GM11168 (cell line): ENCODE data around the gene STX17.
"Not testable (repeated sequence)": the region's sequence is repeated elsewhere in the genome, so short reads cannot be mapped to it uniquely, and the experiment has no call there.

ENCODE experiments used
- in situ Hi-C: fragments of 300-500 bp; cut with MboI; formaldehyde crosslinking; loops from one replicate; pipeline ENCODE4 v1.12.0; 2022; ENCODE audit warnings: low sequenced_read_pairs; ENCODE audit not compliant: unreplicated experiment

The STX17 gene

DNA sequence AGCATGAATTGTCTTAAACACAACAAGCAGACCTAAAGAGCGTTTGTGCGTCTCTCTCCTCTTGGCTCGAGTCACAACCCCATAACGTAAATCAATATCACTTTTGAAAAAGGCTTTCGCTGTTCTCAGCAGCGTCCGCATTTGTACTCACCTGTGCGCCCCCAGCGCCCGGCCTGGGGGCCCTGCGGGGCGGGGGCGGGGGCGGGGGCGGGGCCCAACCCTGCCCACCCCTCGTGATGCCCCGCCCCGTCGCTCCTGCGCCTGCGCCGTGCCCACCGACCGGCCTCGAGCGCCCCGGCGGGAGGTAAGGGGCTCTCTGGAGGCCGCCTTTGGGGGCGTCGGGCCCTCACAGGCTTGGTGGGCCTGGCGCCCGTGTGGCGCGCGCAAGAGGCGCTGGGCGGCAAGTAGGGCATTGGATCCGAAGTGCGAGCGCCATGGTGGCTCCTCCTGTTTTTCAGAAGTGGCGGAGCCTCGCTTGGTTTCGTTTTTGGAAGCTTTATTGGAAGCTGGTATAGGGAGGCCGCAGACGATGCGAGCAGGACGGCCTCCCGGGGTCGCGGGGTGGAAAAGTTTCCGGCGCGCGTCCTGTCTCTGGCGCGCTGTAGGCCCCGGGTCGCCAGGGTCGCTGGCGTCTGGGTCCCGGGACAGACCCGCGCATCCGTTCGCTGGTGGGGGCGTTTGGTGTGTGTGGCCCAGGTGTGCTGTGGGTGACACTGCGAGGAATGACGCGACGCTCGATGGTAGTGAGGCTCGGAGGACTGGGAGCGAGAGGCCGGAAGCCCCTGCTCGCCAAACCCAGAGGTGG is at the start of gene STX17:
TSS of gene STX17 (plus strand) at position 252 of the 805 bp plus-strand sequence. CDS start 8,586 bp downstream, outside the sequence.
- in situ Hi-C loops: no loop called here

DNA sequence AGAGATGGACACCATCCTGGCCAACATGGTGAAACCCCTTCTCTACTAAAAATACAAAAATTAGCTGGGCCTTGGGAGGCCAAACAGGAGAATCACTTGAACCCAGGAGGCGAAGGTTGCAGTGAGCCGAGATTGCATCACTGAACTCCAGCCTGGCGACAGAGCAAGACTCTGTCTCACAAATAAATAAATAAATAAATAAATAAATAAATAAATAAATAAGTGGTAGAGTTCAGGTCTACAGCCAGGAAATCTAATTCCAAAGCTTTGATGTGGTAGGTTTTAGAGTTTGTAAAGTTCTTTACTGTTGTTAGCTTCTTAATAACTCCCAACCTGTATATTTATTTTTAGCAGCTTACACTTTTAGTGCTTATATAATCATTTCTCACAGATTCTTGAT is 48.9 kb upstream of the STX17 start:
- in situ Hi-C loops: not testable (repeated sequence)

DNA sequence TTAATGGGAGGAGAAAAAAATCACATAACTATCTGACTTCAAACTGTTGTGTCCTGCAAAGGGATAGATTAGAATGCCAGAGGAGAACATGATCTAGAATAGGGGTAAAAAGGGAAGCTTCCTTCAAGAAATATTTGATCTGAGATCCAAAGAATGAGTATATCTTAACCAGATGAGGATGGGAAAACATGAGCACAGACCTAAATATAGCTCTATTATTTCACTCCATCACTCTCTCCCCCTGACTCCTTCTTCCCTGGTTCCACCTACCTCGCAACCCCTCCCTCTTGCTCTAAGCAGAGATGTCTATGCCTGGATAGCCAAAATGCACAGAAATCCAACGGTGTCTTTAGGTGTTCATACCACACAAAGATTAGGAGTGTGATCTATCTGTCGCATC is 48.4 kb upstream of the STX17 start:
- in situ Hi-C loops: no loop called here

DNA sequence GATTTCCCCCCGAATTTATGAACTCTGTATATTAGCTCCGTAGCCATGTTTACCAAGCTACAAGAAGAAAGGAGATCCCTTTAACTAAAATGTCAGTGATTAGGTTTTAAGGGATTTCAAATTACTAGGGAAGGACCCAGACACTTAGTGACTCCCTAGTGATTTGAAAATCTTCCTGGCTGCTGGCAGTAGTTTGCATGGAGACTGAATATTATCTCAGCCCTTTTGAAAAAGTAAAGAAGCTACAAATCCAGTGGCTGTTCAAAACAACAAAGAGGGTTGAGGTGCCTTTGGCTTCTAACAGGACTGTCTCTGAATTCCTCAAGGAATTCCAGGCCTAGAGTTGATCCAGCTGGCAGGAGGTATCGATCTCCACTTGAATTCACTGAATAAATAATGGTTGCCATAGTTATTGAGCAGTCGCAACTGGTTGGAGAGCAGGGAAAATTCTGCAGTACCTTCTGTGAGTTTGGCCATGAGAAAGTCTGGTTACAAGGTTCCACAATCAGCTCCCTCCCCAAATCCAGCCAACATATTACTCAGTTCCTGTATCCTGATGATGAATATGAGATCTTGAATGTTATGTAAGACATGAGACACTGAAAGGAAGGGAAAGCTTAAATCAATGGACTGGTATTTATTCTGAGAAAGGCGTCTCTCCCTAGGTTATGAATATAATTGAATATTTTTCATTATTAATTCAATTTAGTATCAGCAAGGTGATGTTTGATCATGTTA is 47.0 kb upstream of the STX17 start:
- in situ Hi-C loops: no loop called here

DNA sequence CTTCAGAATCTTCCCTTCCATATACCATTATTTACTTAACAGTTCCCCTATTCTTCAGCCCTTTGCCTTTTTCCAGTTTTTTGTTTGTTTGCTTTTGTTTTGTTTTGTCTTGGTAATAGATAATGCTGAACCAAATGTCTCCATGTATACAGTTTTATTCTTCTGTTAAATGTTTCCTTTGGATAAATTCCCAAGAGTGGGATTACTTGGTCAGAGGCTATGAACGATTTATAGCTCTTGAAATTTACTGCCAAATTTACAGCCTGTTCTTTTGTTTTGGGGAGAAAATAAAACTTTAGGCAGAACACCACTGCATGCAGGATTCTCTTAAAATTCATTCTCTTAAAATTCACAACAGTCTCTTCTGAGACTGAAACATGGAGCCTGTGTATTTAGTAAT is 46.2 kb upstream of the STX17 start:
- in situ Hi-C loops: no loop called here

DNA sequence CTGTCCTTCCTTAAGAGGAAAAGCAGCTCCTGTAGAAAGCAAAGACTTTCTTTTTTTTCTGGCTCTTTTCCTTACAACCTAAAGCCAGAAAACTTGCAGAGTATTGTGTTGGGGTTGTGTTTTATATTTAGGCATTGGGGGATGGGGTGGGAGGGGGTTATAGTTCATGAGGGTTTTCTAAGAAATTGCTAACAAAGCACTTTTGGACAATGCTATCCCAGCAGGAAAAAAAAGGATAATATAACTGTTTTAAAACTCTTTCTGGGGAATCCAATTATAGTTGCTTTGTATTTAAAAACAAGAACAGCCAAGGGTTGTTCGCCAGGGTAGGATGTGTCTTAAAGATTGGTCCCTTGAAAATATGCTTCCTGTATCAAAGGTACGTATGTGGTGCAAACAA is 42.5 kb upstream of the STX17 start:
- in situ Hi-C loops: no loop called here

DNA sequence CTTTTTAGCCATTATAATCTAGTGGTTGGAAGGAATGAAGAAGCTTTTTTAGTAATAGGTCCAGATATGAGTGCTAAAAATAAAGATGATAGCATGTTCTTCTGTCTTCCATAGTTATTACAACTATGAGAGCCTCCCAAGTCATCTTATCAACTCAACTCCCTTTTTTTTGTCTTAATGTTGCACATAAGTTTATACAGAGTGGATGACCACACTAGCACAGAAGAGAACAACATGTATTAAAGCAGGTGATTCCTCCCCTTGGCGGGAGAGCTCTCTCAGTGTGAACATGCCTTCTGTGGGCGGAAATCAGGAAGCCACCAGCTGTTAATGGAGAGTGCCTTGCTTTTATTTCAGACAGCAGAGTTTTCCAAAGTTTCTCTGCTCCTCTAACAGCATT is 40.1 kb upstream of the STX17 start:
- in situ Hi-C loops: no loop called here

DNA sequence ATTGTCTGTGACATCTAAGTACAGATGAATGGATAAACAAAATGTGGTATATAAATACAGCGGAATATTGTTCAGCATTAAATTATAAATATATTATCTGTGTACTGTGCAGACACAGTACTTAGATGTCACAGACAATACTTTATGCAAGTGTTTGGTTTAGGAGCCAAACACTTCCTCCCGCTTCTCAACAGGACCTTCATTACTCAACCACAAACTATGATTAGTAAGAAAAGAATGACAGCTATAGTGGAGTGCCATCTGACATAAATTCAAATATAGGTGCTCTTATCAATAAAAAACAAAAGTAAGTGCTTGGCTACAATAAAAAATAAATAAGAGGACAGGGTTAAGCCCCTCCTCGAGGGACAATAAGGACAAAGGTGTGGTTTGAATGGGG is 38.9 kb upstream of the STX17 start:
- in situ Hi-C loops: no loop called here

DNA sequence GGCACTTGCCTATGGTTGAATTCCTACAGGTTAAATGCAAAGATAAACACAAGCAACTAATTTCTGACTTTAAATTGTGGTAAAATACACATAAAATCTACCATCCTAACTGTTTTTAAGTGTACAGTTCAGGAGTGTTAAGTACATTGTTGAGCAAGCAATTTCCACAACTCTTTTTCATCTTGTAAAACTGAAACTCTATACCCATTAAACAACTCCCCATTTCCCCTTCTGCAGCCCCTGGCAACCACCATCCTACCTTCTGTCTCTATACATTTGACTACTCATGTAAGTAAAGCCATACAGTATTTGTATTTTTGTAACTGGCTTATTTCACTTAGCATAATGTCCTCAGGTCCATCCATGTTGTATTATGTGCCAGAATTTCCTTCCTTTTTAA is 38.5 kb upstream of the STX17 start:
- in situ Hi-C loops: no loop called here

DNA sequence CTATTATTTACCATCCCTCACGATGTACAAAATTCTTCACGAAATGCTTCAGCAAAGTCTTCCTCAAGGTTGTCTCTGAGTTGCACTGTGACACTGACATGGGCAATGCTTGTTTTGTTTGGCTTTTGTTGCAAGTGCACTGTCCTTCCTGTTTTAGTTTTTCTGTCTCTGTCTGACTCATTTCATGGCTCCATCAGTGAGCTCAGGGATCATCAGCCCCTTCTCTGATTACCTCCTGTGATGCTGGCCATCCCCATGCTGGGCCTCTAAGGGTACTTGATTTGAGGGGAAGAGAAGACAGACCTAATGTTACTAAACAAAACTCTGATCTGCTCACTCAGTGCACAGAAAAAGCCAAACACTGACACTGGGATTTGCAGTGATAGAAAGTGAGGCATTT is 37.6 kb upstream of the STX17 start:
- in situ Hi-C loops: no loop called here

DNA sequence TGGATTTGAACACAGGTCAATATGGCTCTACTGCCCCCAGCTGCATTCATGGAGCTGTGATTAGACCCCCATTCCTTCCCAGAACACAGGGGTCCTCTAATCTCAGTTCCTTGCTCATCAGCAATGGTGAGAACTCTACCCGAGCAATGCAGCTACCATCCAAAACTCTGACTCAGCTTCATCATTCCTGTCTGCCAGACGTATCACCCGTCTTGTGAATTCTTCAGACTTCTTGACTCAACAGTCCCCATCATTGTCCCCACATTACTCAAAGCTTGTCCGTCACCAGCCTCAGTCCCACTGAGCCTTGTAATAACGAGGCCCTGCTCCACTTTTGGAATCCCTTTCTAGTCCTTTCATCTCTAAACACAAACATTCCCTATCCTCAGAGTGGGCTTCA is 36.3 kb upstream of the STX17 start:
- in situ Hi-C loops: no loop called here

DNA sequence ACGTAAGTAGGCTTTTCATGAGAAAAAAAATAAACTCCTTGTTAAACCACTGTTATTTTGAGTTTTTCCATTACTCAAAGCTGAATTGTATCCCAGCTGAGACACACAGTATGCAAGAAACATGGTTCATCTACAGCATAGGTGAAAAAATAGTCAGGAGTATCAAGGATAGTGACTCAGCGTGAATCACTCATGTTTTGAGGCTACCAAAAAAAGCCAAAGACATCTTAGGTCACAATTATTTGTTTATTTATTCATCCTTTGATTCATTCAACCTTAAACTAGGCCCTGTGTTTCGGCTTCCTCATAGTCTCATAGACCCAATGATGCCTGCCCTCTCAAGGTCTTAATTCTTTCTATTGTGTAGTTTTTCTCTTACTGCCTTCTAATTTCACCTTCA is 32.9 kb upstream of the STX17 start:
- in situ Hi-C loops: no loop called here

DNA sequence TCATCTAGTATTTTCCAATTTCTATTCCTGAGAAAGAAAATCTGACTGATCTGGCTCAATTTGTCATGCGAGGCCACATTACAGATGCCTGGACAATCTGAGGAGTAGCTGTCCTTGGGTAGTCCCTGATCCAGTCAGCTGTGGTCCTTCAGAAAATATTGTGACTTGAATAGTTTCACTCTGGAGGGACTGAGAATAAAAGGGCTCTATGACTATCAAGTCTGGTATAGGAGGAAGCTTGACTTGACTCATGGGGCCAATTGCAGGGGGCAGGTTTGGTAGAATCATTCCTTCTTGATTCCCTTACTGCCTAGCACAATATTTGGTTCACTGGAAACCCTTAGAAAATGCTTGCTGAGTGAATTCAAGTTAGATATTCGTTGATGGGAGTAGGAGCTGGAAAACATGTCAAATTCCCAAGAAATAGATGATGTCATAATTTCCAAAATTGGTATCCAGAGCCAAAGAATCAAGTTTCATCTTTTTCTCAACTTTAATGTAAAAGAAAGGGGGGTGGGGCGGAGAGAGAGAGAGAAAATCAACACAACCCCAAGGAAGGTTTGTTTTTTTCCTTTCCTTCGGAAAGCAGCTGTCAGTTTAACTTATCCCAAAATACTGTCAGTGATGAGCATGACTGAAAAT is 32.4 kb upstream of the STX17 start:
- in situ Hi-C loops: no loop called here

DNA sequence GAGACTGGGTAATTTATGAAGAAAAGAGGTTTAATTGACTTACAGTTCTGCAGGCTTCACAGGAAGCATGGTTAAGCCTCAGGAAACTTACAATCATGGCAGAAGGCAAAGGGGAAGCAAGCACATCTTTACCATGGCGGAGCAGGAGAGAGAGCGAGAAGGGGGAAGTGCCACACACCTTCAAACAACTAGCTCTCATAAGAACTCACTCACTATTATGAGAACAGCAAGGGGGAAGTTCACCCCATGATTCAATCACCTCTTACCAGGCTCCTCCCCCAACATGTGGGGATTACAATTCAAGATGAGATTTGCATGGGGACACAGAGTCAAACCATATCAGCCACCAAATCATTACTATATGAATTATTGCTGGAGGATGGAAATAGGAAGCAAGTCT is 30.3 kb upstream of the STX17 start:
- in situ Hi-C loops: no loop called here

DNA sequence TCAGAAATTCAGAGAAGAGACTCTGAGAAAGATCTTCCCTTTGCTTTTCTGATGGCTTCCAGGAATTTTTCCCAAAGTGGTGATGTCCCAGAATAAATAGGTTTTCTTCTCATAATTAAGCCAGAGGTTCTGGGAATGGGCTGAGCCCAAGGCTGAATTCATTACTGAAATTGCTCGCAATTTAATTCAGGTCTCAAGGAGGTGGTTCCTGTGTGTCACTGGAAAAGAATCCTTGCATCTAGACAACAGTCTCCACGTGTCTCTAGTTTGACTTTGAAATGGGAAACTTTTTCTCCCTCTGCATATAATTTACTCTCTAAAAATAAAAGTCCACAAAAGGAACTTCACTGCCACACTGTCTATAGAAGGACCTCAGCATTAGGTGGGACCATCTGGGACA is 27.8 kb upstream of the STX17 start:
- in situ Hi-C loops: no loop called here

DNA sequence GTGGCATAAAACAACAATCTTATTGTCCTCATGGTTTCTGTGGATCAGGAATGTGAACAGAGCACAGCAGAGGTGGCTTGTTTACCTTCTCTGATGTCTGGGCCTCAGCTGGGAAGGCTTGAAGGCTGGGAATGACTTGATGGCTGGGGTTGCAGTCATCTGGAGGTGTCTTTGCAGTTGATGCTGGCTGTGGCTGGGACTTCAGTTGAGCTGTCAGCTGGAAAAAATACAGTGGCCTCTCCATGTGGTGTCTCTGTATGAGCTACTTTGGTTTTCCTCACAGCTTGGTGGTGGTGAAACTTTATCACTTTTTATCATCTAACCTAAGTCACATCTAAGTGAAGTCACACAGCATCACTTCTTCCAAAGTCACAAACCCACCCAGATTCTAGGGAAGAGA is 24.7 kb upstream of the STX17 start:
- in situ Hi-C loops: no loop called here

DNA sequence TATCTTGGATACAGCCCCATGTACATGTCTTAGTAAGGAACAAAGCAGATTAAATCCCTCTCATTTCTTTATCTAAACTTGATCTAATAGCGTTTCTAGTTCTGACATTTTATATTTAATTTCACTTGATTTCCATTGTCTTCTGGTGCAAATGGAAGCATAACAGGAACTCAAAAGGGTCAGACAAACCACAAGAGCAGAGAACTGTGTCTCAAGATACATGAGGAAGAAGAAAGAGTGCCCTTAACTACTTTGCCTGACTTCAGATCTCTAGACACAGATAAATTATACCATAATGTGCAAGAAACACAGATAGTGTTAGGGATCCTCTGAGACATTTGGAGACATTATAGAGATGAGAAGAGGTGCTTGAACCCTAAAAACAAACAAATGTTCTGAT is 20.7 kb upstream of the STX17 start:
- in situ Hi-C loops: loop anchor here (5.0 kb wide), 1 partner anchor 43 kb away; no protein-coding TSS in a partner anchor

DNA sequence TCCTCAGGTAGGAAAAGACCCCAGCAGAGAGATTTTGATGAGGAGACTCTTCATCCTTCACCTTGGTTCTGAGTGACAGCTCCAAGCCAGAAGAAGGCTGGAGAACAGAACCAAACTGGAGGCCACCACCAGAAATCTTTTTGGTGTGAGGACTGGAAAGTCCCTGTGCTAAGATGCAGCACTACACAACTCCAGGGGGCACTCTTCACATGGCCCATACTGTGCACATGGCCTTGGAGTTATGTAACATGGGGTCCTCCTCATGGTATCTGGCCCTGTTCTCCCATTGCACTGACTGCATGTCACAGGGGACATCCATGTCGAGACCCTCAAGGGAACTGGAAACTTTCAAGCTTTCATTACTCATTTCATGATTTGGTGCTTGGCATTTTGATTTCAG is 17.3 kb upstream of the STX17 start:
- in situ Hi-C loops: loop anchor here (5.0 kb wide), 1 partner anchor 47 kb away; no protein-coding TSS in a partner anchor

DNA sequence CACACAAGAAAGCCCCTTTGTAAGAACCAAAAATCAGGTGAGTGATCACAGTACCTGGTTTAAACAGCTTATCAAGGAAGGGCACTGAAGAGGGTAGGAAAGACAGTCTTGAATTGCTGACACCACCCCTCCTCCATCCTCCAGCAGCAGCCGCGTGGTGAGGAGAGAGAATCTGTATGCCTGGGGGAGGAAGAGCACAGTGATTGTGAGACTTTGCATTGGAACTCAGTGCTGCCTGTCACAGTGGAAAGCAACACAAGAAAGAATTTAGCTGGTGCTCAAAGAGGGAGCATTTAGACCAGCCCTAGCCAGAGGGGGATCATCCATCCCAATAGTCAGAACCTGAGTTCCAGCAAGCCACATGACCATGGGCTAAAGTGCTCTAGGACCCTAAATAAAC is 11.6 kb upstream of the STX17 start:
- in situ Hi-C loops: no loop called here

DNA sequence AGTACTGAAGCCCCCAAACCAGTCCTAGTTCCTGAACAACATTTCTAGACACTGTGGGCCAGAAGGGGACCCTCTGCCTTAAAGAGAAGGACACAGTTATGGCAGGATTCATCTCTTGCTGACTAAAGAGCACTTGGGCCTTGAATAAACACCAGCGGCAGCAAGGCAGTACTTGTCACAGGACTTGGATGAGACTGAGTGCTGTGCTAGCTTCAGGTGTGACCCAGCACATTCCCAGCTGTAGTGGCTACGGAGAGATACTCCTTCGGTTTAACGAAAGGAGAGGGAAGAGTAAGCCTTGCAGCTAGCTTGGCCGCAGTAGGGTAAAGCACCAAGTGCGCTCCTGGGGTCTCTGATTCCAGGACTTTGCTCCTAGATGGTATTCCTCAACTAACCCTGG is 10.9 kb upstream of the STX17 start:
- in situ Hi-C loops: no loop called here

DNA sequence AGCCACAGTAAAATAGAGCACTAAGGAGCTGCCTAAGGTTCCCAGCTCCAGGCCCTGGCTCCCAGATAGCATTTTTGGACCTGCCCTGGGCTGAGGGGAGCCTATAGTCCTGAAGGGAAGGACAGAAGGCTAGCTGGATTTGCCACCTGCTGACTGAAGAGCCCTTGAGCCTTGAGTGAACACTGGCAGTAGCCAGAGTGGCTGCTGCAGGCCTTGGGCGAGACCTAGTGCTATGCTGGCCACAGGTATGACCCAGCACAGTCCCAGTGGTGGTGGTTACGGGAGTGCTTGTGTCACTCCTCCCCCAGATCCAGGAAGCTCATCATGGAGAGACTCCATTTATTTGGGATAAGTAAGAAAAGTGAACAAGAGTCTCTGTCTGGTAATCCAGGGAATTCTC is 10.3 kb upstream of the STX17 start:
- in situ Hi-C loops: no loop called here
